ENCODE results near the gene PCDHGB5.

DNA sequence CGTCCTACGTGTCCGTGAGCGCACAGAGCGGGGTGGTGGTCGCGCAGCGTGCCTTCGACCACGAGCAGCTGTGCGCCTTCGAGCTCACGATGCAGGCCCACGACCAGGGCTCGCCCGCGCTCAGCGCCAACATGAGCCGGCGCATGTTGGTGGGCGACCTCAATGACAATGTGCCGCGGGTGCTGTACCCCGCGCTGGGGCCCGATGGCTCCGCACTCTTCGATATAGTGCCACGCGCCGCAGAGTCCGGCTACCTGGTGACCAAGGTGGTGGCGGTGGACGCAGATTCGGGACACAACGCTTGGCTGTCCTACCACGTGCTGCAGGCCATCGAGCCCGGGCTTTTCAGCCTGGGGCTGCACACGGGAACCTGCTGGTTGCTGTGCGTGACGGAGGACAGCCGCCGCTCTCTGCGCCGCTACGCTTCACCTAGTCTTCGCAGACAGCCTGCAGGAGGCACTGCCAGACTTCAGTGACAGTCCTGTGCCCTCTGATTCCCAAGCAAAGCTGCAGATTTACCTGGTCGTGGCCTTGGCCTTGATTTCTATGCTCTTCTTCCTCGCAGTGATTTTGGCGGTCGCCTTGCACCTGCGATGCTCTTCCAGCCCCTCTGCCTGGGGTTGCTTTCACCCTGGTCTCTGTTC is 30.2 kb downstream of the PCDHGB5 start:
- TF ChIP-seq FOXA1 (IDR thresholded peaks at IDR 0.05), result no peak
- no peak for TF ChIP-seq CTBP1 (IDR thresholded peaks at IDR 0.05; ENCODE audit: borderline replicate concordance)
- TF ChIP-seq SUZ12 (IDR thresholded peaks at IDR 0.05), result no peak
- no peak for TF ChIP-seq ZNF384 (IDR thresholded peaks at IDR 0.05)
- no peak for TF ChIP-seq ARNT (IDR thresholded peaks at IDR 0.05)
